SK-N-SH treated with all-trans-retinoic acid at 6 μM for 48 hours (cell line): ENCODE measurements around the gene MMAB.

Source experiments
- ATAC-seq: fragments of 200-7000 bp; cut with Tn5 transposase; 3 replicates; pipeline ENCODE4 v1.9.1; 2020; ENCODE audit warnings: mild to moderate bottlenecking, moderate library complexity
- BACH2 ChIP-seq: fragments of 250-450 bp; sonication (Bioruptor Pico); IDR thresholded peaks from 2 replicates; pipeline ENCODE4 v1.9.0; 2021; ENCODE audit warnings: mild to moderate bottlenecking, borderline replicate concordance
- CSDC2 ChIP-seq: fragments of 250-450 bp; sonication (Bioruptor Pico); IDR thresholded peaks from 2 replicates; pipeline ENCODE4 v1.5.0; 2020; ENCODE audit warnings: mild to moderate bottlenecking, moderate library complexity
- ESRRG ChIP-seq: fragments of 250-450 bp; sonication (Bioruptor Pico); IDR thresholded peaks from 2 replicates; pipeline ENCODE4 v1.6.1; 2021; ENCODE audit warnings: mild to moderate bottlenecking
- GLIS3 ChIP-seq: fragments of 250-450 bp; sonication (Bioruptor Pico); IDR thresholded peaks from 2 replicates; pipeline ENCODE4 v1.5.0; 2020; ENCODE audit warnings: mild to moderate bottlenecking, moderate library complexity
- ISL1 ChIP-seq: fragments of 250-450 bp; sonication (Bioruptor Pico); IDR thresholded peaks from 2 replicates; pipeline ENCODE4 v2.1.2; 2022; ENCODE audit warnings: mild to moderate bottlenecking, moderate library complexity
- OSR1 ChIP-seq: fragments of 250-450 bp; sonication (Bioruptor Pico); IDR thresholded peaks from 2 replicates; pipeline ENCODE4 v1.8.0; 2022; ENCODE audit warnings: moderate library complexity, mild to moderate bottlenecking, inconsistent platforms
- PPARA ChIP-seq: fragments of 250-450 bp; sonication (Bioruptor Pico); IDR thresholded peaks from 2 replicates; pipeline ENCODE4 v1.5.0; 2020; ENCODE audit warnings: mild to moderate bottlenecking, borderline replicate concordance
- RARB ChIP-seq: fragments of 250-450 bp; sonication (Bioruptor Pico); IDR thresholded peaks from 2 replicates; pipeline ENCODE4 v1.8.0; 2021; ENCODE audit warnings: mild to moderate bottlenecking, moderate library complexity
- SNAI2 ChIP-seq: fragments of 250-450 bp; sonication (Bioruptor Pico); IDR thresholded peaks from 2 replicates; pipeline ENCODE4 v1.5.0; 2020; ENCODE audit warnings: mild to moderate bottlenecking, moderate library complexity
- TCF4 ChIP-seq: fragments of 250-450 bp; sonication (Bioruptor Pico); IDR thresholded peaks from 2 replicates; pipeline ENCODE4 v1.8.0; 2021; ENCODE audit warnings: mild to moderate bottlenecking, moderate library complexity, borderline replicate concordance
- ZC3H10 ChIP-seq: fragments of 250-450 bp; sonication (Bioruptor Pico); IDR thresholded peaks from 2 replicates; pipeline ENCODE4 v1.5.1; 2021; ENCODE audit warnings: mild to moderate bottlenecking, moderate library complexity
- ZFP3 ChIP-seq: fragments of 250-450 bp; sonication (Bioruptor Pico); IDR thresholded peaks from 2 replicates; pipeline ENCODE4 v1.5.0; 2020; ENCODE audit warnings: mild to moderate bottlenecking, moderate library complexity
- ZFP30 ChIP-seq: fragments of 450-650 bp; formaldehyde crosslinking; IDR thresholded peaks from 2 replicates; pipeline ENCODE4 v1.5.0; 2022; ENCODE audit warnings: mild to moderate bottlenecking, moderate library complexity
- ZNF565 ChIP-seq: fragments of 450-650 bp; formaldehyde crosslinking; conservative IDR thresholded peaks from 2 replicates; pipeline ENCODE4 v1.5.0; 2020; ENCODE audit warnings: low read depth, mild to moderate bottlenecking, moderate library complexity
- ZNF70 ChIP-seq: fragments of 450-650 bp; formaldehyde crosslinking; IDR thresholded peaks from 2 replicates; pipeline ENCODE4 v1.5.0; 2020; ENCODE audit warnings: mild to moderate bottlenecking, moderate library complexity
- TF ChIP-seq, protein P1 (sequence below): fragments of 250-450 bp; sonication (Bioruptor Pico); IDR thresholded peaks from 2 replicates; pipeline ENCODE4 v1.5.0; 2020; ENCODE audit warnings: mild to moderate bottlenecking, moderate library complexity
- TF ChIP-seq, protein P2 (sequence below): fragments of 250-450 bp; sonication (Bioruptor Pico); IDR thresholded peaks from 2 replicates; pipeline ENCODE4 v1.8.0; 2020; ENCODE audit warnings: mild to moderate bottlenecking, moderate library complexity, borderline replicate concordance
- TF ChIP-seq, protein P3 (sequence below): fragments of 250-450 bp; sonication (Bioruptor Pico); IDR thresholded peaks from 2 replicates; pipeline ENCODE4 v1.8.0; 2021; ENCODE audit warnings: low read depth, mild to moderate bottlenecking, moderate library complexity, borderline replicate concordance
- TF ChIP-seq, protein P4 (sequence below): fragments of 250-450 bp; sonication (Bioruptor Pico); IDR thresholded peaks from 2 replicates; pipeline ENCODE4 v1.5.1; 2020; ENCODE audit warnings: low read depth, mild to moderate bottlenecking, moderate library complexity
- TF ChIP-seq, protein P5 (sequence below): fragments of 250-450 bp; sonication (Bioruptor Pico); IDR thresholded peaks from 2 replicates; pipeline ENCODE4 v1.5.1; 2021; ENCODE audit warnings: mild to moderate bottlenecking, moderate library complexity

The MMAB gene

DNA sequence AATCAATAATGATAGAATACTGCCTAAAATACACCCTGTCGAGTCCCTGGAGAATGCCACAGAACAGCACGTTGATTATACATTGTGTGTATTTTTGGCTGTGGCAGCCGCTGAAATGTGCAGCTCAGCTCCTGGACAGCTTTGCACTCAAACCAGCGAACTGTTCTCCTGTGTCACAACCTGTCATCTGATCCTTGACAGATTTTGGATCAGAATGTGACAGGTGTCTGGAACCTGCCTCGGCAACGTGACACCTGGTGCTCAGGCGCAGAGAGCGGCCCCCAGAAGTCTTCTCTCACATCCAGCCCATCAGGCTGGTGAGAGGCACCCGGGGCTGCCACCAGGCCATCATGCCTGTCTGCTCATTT lies 19.6 kb upstream of the MMAB start:
- TF ChIP-seq ZFP30 (no peak), SNAI2 (no peak), OSR1 (CRISPR knock-in tag) (no peak), ZC3H10 (no peak)
- TF ChIP-seq, protein P1, sequence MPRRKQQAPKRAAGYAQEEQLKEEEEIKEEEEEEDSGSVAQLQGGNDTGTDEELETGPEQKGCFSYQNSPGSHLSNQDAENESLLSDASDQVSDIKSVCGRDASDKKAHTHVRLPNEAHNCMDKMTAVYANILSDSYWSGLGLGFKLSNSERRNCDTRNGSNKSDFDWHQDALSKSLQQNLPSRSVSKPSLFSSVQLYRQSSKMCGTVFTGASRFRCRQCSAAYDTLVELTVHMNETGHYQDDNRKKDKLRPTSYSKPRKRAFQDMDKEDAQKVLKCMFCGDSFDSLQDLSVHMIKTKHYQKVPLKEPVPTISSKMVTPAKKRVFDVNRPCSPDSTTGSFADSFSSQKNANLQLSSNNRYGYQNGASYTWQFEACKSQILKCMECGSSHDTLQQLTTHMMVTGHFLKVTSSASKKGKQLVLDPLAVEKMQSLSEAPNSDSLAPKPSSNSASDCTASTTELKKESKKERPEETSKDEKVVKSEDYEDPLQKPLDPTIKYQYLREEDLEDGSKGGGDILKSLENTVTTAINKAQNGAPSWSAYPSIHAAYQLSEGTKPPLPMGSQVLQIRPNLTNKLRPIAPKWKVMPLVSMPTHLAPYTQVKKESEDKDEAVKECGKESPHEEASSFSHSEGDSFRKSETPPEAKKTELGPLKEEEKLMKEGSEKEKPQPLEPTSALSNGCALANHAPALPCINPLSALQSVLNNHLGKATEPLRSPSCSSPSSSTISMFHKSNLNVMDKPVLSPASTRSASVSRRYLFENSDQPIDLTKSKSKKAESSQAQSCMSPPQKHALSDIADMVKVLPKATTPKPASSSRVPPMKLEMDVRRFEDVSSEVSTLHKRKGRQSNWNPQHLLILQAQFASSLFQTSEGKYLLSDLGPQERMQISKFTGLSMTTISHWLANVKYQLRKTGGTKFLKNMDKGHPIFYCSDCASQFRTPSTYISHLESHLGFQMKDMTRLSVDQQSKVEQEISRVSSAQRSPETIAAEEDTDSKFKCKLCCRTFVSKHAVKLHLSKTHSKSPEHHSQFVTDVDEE (CRISPR knock-in tag) = no peak
- TF ChIP-seq, protein P2, sequence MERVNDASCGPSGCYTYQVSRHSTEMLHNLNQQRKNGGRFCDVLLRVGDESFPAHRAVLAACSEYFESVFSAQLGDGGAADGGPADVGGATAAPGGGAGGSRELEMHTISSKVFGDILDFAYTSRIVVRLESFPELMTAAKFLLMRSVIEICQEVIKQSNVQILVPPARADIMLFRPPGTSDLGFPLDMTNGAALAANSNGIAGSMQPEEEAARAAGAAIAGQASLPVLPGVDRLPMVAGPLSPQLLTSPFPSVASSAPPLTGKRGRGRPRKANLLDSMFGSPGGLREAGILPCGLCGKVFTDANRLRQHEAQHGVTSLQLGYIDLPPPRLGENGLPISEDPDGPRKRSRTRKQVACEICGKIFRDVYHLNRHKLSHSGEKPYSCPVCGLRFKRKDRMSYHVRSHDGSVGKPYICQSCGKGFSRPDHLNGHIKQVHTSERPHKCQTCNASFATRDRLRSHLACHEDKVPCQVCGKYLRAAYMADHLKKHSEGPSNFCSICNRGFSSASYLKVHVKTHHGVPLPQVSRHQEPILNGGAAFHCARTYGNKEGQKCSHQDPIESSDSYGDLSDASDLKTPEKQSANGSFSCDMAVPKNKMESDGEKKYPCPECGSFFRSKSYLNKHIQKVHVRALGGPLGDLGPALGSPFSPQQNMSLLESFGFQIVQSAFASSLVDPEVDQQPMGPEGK (CRISPR knock-in tag) = no peak
- TF ChIP-seq, protein P3, sequence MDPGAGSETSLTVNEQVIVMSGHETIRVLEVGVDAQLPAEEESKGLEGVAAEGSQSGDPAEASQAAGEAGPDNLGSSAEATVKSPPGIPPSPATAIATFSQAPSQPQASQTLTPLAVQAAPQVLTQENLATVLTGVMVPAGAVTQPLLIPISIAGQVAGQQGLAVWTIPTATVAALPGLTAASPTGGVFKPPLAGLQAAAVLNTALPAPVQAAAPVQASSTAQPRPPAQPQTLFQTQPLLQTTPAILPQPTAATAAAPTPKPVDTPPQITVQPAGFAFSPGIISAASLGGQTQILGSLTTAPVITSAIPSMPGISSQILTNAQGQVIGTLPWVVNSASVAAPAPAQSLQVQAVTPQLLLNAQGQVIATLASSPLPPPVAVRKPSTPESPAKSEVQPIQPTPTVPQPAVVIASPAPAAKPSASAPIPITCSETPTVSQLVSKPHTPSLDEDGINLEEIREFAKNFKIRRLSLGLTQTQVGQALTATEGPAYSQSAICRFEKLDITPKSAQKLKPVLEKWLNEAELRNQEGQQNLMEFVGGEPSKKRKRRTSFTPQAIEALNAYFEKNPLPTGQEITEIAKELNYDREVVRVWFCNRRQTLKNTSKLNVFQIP (CRISPR knock-in tag) = no peak
- ATAC-seq = no peak

DNA sequence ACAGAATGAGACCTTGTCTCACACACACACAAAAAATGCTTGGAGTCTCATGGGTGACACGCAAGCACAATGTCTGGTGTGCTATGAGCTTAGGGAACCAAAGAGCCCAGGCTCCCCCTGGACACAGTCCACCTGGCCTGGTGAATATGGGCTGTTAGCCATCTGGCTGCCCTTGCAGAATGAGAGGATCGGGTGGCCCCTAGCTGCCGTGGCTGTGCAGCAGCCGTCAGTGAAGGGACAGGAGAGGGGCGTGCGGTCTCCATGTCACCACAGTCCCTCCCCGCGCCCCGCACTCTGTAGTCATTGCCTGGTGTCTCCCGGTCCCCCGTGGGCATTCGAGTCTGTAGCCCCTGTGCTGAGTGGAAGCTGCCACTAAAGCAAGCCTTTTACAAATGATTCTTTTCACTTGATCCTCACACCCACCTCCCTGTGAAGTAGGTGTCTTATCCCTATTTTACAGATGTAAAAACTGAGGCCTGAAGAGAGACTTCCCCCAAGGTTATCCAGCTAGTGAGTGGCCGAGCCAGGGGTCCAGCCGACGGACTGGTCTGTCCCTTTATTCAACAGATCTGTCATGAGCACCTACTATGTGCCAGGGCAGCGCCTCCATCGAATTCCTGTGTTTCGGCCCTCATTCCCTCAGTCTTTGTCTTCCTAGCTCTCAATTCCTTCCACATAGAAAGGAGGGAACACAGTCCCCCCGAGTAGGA lies 19.0 kb upstream of the MMAB start:
- TF ChIP-seq, protein P4, sequence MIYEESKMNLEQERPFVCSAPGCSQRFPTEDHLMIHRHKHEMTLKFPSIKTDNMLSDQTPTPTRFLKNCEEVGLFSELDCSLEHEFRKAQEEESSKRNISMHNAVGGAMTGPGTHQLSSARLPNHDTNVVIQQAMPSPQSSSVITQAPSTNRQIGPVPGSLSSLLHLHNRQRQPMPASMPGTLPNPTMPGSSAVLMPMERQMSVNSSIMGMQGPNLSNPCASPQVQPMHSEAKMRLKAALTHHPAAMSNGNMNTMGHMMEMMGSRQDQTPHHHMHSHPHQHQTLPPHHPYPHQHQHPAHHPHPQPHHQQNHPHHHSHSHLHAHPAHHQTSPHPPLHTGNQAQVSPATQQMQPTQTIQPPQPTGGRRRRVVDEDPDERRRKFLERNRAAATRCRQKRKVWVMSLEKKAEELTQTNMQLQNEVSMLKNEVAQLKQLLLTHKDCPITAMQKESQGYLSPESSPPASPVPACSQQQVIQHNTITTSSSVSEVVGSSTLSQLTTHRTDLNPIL (CRISPR knock-in tag) = no peak
- TF ChIP-seq ZNF565 (CRISPR knock-in tag) (no peak), ZC3H10 (no peak), ZFP3 (CRISPR knock-in tag) (no peak), RARB (no peak), ESRRG (CRISPR knock-in tag) (no peak), SNAI2 (no peak), ISL1 (CRISPR knock-in tag) (no peak), ZFP30 (no peak), PPARA (CRISPR knock-in tag) (no peak), BACH2 (CRISPR knock-in tag) (no peak), GLIS3 (CRISPR knock-in tag) (no peak), ZNF70 (CRISPR knock-in tag) (no peak), TCF4 (CRISPR knock-in tag) (no peak), CSDC2 (no peak)
- TF ChIP-seq, protein P1 (CRISPR knock-in tag) = no peak
- TF ChIP-seq, protein P2 (CRISPR knock-in tag) = no peak
- TF ChIP-seq, protein P3 (CRISPR knock-in tag) = no peak
- TF ChIP-seq, protein P5, sequence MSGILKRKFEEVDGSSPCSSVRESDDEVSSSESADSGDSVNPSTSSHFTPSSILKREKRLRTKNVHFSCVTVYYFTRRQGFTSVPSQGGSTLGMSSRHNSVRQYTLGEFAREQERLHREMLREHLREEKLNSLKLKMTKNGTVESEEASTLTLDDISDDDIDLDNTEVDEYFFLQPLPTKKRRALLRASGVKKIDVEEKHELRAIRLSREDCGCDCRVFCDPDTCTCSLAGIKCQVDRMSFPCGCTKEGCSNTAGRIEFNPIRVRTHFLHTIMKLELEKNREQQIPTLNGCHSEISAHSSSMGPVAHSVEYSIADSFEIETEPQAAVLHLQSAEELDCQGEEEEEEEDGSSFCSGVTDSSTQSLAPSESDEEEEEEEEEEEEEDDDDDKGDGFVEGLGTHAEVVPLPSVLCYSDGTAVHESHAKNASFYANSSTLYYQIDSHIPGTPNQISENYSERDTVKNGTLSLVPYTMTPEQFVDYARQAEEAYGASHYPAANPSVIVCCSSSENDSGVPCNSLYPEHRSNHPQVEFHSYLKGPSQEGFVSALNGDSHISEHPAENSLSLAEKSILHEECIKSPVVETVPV (CRISPR knock-in tag) = no peak
- ATAC-seq = no peak
